MM.1S (cell line): ENCODE results near the gene PRMT5.

Source experiments
- EZH2 ChIP-seq: fragments of 300-600 bp; sonication (generic); optimal IDR thresholded peaks from 2 replicates; pipeline ENCODE3; 2017; ENCODE audit warnings: low read depth, mild to moderate bottlenecking, antibody characterized with exemption, low read length, mixed read lengths
- EZH2phosphoT487 ChIP-seq: fragments of 300-600 bp; sonication (generic); IDR thresholded peaks from 2 replicates; pipeline ENCODE4 v1.6.1; 2018; ENCODE audit warnings: antibody characterized with exemption, low read length
- TF ChIP-seq, protein P1 (sequence below): fragments of 300-600 bp; sonication (generic); IDR thresholded peaks from 2 replicates; pipeline ENCODE4 v1.5.1; 2016; ENCODE audit warnings: antibody characterized with exemption, low read length, mixed read lengths

DNA sequence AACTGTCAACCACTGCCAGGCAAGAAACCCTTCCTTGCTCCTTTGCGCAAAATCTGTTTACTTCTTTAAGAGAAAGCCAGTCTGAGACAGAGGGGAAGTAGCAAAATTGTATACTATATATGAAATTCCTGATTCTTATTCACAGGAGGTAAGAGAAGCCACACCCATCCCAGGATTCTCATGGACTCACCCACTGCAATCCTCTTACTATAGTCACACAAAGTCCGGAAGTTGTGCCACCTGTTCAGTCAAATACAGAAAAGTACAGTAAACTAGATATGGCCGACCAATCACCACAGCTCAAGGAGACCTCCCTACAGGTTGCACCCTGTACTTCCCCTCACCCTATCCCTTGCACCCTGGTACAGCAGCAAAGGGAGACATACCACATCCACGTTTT, 2.9 kb downstream of the PRMT5 start:
- no peak for TF ChIP-seq EZH2phosphoT487
- TF ChIP-seq, protein P1, sequence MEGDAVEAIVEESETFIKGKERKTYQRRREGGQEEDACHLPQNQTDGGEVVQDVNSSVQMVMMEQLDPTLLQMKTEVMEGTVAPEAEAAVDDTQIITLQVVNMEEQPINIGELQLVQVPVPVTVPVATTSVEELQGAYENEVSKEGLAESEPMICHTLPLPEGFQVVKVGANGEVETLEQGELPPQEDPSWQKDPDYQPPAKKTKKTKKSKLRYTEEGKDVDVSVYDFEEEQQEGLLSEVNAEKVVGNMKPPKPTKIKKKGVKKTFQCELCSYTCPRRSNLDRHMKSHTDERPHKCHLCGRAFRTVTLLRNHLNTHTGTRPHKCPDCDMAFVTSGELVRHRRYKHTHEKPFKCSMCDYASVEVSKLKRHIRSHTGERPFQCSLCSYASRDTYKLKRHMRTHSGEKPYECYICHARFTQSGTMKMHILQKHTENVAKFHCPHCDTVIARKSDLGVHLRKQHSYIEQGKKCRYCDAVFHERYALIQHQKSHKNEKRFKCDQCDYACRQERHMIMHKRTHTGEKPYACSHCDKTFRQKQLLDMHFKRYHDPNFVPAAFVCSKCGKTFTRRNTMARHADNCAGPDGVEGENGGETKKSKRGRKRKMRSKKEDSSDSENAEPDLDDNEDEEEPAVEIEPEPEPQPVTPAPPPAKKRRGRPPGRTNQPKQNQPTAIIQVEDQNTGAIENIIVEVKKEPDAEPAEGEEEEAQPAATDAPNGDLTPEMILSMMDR = no peak
- no peak for TF ChIP-seq EZH2
